PC-3 (cell line): ENCODE data around the gene C16orf92.

ENCODE experiments used
- CTCF ChIP-seq: fragments of 300-600 bp; sonication (generic); conservative IDR thresholded peaks from 2 replicates; pipeline ENCODE4 v1.5.1; 2017; ENCODE audit warnings: antibody characterized with exemption, low read depth, mild to moderate bottlenecking, low read length
- EZH2 ChIP-seq: fragments of 300-600 bp; sonication (generic); IDR thresholded peaks from one replicate; pipeline ENCODE4 v1.6.1; 2017; ENCODE audit warnings: antibody characterized with exemption, mild to moderate bottlenecking, low read length; ENCODE audit not compliant: unreplicated experiment

DNA sequence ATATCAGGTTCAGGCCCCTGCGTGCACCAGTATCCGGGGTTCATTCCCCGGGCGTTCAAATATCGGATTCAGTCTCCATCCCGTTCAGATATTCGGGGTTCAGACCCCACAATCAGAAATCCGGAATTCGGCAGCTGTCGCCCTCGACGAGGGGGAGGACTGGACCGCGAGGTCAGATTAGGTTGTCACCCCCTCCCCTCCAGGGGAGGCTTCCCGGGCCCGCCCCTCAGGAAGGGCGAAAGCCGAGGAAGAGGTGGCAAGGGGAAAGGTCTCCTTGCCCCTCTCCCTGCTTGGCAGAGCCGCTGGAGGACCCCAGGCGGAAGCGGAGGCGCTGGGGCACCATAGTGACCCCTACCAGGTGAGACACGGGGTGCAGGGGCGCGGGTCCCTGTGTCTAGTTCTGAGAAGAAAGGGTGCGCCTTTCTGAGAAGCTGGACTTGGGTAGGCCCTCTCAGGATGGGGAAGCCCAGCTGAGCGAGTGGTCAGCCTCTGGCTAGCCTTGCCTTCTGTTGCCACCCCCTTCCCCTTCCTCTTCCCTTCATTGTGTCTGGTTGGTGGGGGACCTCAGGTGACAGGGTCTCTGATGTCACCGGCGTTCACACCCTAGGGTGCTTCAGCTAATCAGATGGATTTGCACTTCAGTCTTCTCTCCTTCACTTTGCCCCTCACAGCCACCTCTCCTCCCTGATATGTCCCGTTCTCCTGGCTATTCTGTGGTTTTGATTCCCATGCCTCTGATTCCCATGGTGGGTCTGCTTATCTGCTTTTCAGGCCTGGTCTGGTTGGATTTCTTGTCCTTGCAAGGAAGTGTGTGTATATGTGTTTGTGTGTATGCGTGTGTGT lies 48.5 kb upstream of the C16orf92 start:
- no peak for TF ChIP-seq CTCF
- TF ChIP-seq EZH2 = no peak
